ENCODE measurements around the gene PIM1. TPM values are rescaled to one million over a fixed set of nuclear protein-coding genes. Genes with fewer than 3 reads are reported as not detected.

PIM1 gene
- total RNA-seq, 1 donor from 2014 or later = 56.8 TPM

DNA sequence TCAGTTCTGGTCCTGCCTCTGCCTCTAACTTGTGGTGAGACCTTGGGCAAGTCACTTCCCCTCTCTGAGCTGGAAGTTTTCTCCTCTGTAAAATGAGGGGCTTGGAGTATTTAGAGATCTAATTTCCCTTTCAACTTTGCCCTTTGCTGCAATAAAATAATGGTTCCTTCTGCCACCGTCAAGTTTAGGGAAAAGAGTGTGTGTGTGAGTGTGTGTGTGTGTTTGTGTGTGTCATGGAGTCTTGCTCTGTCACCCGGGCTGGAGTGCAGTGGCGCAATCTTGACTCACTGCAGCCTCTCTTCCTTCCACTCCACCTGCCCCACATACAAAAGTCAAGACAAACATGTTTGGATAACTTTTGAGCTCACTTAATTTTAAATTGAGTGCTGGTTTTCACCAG, 39.2 kb upstream of the PIM1 start:
- no peaks in the 10 kb centered on the region for H3K9me3 ChIP-seq
- H3K4me1 ChIP-seq = peaks cover 55% of the 10 kb centered on the region
- ATAC-seq (peak; percentile 77 to 88), DNase-seq (peak; percentile 87)
- intact Hi-C loops (cut with DNase I) = no loop called here
- H3K4me3 ChIP-seq = no peak overlapping the region
- TF ChIP-seq, protein P1, sequence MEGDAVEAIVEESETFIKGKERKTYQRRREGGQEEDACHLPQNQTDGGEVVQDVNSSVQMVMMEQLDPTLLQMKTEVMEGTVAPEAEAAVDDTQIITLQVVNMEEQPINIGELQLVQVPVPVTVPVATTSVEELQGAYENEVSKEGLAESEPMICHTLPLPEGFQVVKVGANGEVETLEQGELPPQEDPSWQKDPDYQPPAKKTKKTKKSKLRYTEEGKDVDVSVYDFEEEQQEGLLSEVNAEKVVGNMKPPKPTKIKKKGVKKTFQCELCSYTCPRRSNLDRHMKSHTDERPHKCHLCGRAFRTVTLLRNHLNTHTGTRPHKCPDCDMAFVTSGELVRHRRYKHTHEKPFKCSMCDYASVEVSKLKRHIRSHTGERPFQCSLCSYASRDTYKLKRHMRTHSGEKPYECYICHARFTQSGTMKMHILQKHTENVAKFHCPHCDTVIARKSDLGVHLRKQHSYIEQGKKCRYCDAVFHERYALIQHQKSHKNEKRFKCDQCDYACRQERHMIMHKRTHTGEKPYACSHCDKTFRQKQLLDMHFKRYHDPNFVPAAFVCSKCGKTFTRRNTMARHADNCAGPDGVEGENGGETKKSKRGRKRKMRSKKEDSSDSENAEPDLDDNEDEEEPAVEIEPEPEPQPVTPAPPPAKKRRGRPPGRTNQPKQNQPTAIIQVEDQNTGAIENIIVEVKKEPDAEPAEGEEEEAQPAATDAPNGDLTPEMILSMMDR (IDR thresholded peaks at IDR 0.05) = no peak
- no peaks in the 10 kb centered on the region for H3K36me3 ChIP-seq
- H3K27me3 ChIP-seq (ENCODE audit: low read depth) = no peaks in the 10 kb centered on the region
- H3K27ac ChIP-seq = peak overlapping the region; percentile 74

DNA sequence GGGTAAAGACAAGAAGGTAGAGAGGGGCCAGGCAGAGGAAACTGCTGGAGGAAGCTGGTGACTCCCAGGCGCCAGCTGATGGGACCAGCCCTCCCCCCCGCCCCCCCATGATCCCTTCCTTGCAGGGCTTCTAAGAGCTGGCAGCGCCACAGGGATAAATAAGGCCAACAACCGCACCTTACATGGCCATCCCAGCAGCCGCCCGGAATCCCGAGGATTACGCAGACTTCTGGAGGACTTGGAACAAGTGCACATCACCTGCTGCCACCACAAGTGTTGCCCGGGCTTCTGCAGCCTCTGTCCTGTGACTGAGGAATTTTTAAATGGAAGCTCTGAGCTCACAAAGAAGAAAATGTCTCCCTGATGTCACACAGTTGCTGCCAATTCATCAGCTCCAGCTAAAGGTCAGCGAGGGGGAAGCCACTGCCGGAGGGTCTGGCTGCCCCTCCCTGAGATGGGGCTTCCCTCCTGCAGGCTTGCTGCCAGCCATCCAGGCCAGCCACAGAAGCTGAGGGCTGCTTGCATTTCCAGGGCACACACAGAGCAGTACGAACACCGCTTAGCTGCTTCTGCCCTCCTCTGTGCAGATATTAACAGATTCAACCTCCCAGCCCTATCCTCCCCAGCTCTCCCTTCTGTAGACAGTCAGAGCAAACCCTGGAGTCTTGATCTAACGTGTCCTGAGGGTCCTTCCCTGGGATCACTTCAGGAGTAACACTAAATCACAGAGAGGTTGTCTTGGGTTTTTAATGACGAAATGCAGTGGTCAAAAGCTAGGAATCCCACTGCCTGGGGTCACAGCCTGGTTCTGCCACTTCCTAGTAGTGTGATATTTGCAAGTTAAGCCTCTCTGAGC, 38.6 kb upstream of the PIM1 start:
- intact Hi-C loops (cut with DNase I) = no loop called here
- peak; percentile 89 for DNase-seq
- H3K9me3 ChIP-seq = no peaks in the 10 kb centered on the region
- peak; percentile 77 to 86 for ATAC-seq
- peak overlapping the region; percentile 74 for H3K27ac ChIP-seq
- H3K27me3 ChIP-seq (ENCODE audit: low read depth) = no peaks in the 10 kb centered on the region
- TF ChIP-seq, protein P1 (IDR thresholded peaks at IDR 0.05) = no peak
- H3K4me3 ChIP-seq = no peak overlapping the region
- no peaks in the 10 kb centered on the region for H3K36me3 ChIP-seq
- H3K4me1 ChIP-seq = peaks cover 49% of the 10 kb centered on the region

GRCh38 chr6:37131960-37132253, 38.0 kb upstream of the PIM1 start:
- ATAC-seq (no peak), DNase-seq (no peak)
- intact Hi-C loops (cut with DNase I) = no loop called here
- Histone ChIP-seq H3K4me3 (no peak overlapping the region), H3K27ac (peak overlapping the region; percentile 74), H3K27me3 (ENCODE audit: low read depth) (no peaks in the 10 kb centered on the region), H3K9me3 (no peaks in the 10 kb centered on the region), H3K36me3 (no peaks in the 10 kb centered on the region), H3K4me1 (peaks cover 49% of the 10 kb centered on the region)
- TF ChIP-seq, protein P1 (IDR thresholded peaks at IDR 0.05) = no peak

GRCh38 chr6:37134036-37134395, 35.9 kb upstream of the PIM1 start:
- Histone ChIP-seq H3K9me3 (no peaks in the 10 kb centered on the region), H3K36me3 (no peaks in the 10 kb centered on the region), H3K27ac (peak overlapping the region; percentile 69), H3K27me3 (ENCODE audit: low read depth) (no peaks in the 10 kb centered on the region), H3K4me1 (peaks cover 59% of the 10 kb centered on the region), H3K4me3 (no peak overlapping the region)
- intact Hi-C loops (cut with DNase I) = no loop called here
- TF ChIP-seq, protein P1 (IDR thresholded peaks at IDR 0.05) = no peak
- ATAC-seq (no peak), DNase-seq (no peak)

GRCh38 chr6:37134396-37135191, 35.4 kb upstream of the PIM1 start:
- no peak overlapping the region for H3K4me3 ChIP-seq
- peak overlapping the region; percentile 69 for H3K27ac ChIP-seq
- no peak for DNase-seq
- intact Hi-C loops (cut with DNase I) = no loop called here
- no peaks in the 10 kb centered on the region for H3K27me3 ChIP-seq (ENCODE audit: low read depth)
- ATAC-seq = peak; percentile 56 to 76
- H3K9me3 ChIP-seq = no peaks in the 10 kb centered on the region
- TF ChIP-seq, protein P1 (IDR thresholded peaks at IDR 0.05) = no peak
- H3K36me3 ChIP-seq = no peaks in the 10 kb centered on the region
- peaks cover 59% of the 10 kb centered on the region for H3K4me1 ChIP-seq

All from lower lobe of right lung (tissue), 2 donors.